ENCODE data around the gene TCTN1.
A peak's percentile ranks its signal among the peaks of the same experiment; 100 is the strongest.

Gene TCTN1

GRCh38 chr12:110680032-110680431 is 66.1 kb downstream of the TCTN1 start:
- DNase-seq (ENCODE audit: low read depth), result no peak

GRCh38 chr12:110683888-110684287 is 70.0 kb downstream of the TCTN1 start:
- no peak for DNase-seq (ENCODE audit: low read depth)

- DNase-seq (ENCODE audit: low read depth), result peak; percentile 34
These were observed 70.4 kb downstream of the TCTN1 start for GRCh38 chr12:110684312-110684836.

GRCh38 chr12:110686294-110686903 is 72.5 kb downstream of the TCTN1 start:
- DNase-seq (ENCODE audit: low read depth), result no peak

- DNase-seq (ENCODE audit: low read depth), result peak; percentile 5
These were observed 73.7 kb downstream of the TCTN1 start for GRCh38 chr12:110687396-110688169.

- DNase-seq (ENCODE audit: low read depth), result peak; percentile 5
These were observed 74.7 kb downstream of the TCTN1 start, which contains the start of gene HVCN1 for GRCh38 chr12:110688446-110689280. Gene HVCN1 (minus strand): TSS chr12:110689115. CDS start chr12:110683245, 5,870 bp downstream.

- DNase-seq (ENCODE audit: low read depth), result peak; percentile 38
These were observed 75.6 kb downstream of the TCTN1 start for GRCh38 chr12:110689281-110690126.

GRCh38 chr12:110690127-110690430 is 76.2 kb downstream of the TCTN1 start:
- no peak for DNase-seq (ENCODE audit: low read depth)

GRCh38 chr12:110693731-110694130 is 79.8 kb downstream of the TCTN1 start:
- DNase-seq (ENCODE audit: low read depth), result peak; percentile 78

GRCh38 chr12:110694330-110694901 is 80.5 kb downstream of the TCTN1 start:
- DNase-seq (ENCODE audit: low read depth), result no peak

GRCh38 chr12:110696283-110696682 is 82.4 kb downstream of the TCTN1 start:
- no peak for DNase-seq (ENCODE audit: low read depth)

GRCh38 chr12:110697236-110697635 is 83.3 kb downstream of the TCTN1 start:
- DNase-seq (ENCODE audit: low read depth), result no peak

GRCh38 chr12:110698171-110698902 is 84.4 kb downstream of the TCTN1 start:
- peak; percentile 92 for DNase-seq (ENCODE audit: low read depth)

All from iris pigment epithelial cell (primary cell).